ENCODE measurements around the gene ARPP21.
"Not testable (repeated sequence)": the region's sequence is repeated elsewhere in the genome, so short reads cannot be mapped to it uniquely, and the experiment has no call there.

Gene ARPP21

DNA sequence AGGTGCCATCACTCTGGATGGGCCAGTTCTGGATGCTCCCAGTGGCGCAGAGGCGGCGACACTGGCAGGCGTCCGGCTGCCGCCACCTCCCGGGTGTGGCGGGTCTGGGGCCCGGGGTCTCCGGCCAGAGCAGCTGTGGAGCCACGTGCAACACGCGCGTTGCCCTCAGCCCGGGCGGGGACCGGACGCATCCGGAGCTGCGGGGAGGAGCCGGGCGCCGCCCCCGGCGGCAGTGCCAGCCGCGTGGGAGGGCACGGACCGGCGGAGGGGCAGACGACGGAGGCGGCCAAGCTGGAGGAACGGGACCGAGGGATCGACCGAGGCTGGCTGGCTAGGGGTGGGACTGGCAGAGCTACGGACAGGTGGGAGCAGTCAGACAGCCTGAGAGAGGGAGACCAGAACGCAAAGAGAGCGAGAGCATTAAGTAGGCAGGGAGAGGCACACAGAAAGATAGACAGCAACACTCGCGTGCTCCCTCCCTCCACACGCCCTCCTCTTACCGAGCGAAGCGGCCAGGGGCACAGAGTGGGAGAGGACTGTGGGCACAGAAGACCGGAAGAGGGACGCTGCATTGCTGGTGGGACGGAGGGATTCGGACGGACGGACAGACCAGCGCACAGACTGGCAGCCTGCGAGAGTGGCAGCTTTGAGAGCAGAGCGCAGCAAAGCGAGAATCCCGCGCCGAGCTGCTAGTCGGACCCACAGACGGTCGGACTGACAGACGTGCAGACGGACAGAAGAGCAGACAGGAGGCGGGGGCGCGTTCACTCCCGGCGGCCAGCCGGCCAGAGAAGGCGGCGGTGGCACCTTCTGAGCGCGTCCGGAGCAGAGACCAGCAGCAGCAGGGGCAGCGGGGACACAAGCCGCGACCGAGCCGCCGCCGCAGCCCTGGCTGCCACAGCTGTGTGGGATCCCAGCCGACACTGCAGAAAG, at the start of gene ARPP21:
ARPP21 (plus strand) TSS at position 272 of the 933 bp plus-strand sequence. CDS start 42,227 bp downstream, outside the sequence.
- DNase-seq (ENCODE audit: low read depth): no peak

GRCh38 chr3:35592589-35593295, 46.6 kb upstream of the ARPP21 start:
- DNase-seq (ENCODE audit: low read depth): no peak

GRCh38 chr3:35594739-35595138, 44.6 kb upstream of the ARPP21 start:
- DNase-seq (ENCODE audit: low read depth): no peak

GRCh38 chr3:35596335-35596995, 42.9 kb upstream of the ARPP21 start:
- no peak for DNase-seq (ENCODE audit: low read depth)

DNA sequence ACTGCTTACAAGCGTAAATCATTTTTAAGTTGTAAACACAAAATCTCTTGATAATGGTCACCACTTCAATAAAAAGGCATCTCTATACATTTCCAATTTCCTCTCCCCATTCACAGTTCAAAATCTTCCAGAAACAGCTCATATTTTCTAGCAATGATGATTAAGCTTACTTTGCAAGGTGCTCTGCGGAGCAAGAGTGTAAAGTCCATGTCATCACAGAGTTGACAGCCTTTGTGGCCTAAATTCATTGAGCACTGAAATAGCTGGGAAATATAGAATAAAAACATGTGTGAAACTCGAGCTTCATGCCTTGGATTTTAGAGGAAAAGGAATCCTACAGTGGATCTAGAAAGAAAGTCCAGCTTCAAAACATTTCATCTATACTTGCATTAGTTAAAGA, 41.8 kb upstream of the ARPP21 start:
- DNase-seq (ENCODE audit: low read depth): no peak

DNA sequence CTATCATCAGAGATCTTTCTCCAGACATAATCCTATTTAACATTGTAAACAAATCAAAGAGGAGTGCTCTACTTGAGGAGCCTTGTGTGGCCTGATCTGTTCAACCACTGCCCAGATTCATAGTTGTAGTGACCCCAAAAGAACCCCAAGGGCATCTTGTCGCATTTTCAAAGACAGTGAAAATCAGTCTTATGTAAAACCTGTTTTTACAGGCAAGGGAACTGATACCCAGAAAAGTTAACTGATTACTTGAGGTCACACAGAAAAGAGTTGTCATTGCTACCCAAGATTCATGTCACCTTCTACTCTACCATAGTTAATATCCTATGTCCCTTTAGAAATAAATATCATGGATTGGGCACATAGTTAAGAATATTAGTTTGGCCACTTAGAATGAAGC, 40.5 kb upstream of the ARPP21 start:
- DNase-seq (ENCODE audit: low read depth): no peak

DNA sequence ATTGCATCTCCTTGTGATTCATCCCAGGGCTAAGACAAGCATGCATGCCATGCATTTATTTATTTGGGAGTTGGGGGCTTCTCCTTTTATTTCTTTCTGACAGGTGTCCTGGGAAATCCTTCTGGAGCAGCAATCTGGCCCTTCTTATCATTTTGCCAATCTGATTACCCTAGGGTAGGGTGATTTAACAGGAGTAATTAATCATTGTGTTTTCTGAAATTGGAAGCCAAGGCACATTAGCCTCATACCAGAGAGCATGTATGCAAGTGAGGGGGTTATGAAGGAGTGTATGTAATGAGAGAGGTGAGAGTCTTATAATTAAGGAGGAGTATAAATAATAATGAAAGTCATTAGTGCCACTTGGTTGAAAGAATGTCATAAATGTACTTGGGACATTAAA, 37.4 kb upstream of the ARPP21 start:
- no peak for DNase-seq (ENCODE audit: low read depth)

- DNase-seq (ENCODE audit: low read depth): no peak
These were observed 36.9 kb upstream of the ARPP21 start for GRCh38 chr3:35602395-35602936.

GRCh38 chr3:35616346-35616745, 23.0 kb upstream of the ARPP21 start:
- no peak for DNase-seq (ENCODE audit: low read depth)

DNA sequence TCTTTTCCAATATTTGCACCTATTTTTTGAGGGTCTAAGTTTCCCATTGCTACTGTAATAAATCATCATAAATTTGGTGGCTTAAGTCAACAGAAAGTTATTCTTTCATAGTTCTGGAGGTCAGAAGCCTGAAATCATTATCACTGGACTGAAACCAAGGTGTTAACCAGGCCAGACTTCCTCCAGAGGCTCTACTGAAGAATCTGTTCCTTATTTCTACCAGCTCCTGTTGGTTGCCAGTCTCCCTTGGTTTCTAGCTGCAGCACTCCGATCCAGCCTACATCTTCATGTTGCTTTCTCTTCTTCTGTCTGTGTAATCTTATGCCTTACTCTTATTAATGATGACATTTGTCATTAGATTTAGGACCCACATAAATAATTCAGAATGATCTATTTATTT, 22.0 kb upstream of the ARPP21 start:
- no peak for DNase-seq (ENCODE audit: low read depth)

GRCh38 chr3:35620238-35620637, 19.1 kb upstream of the ARPP21 start:
- not testable (repeated sequence) for DNase-seq (ENCODE audit: low read depth)

DNA sequence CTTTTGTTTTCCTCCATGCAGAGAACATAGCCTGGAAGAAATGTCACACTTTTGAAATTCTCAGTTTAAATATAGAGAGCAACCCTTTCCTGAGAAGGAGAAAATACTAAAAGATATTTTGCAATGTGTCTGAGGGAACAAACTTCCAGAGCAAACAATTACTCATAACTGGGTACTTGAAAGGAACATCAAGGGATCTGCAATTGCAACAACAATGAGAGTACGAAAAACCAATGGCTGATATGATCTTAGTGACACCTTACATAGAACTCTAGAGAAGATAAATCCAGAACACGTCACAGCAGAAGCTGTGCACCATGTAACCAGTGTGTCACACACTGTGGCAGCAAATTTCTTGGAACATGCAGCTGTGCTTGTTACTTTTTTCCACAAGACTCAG, 14.6 kb upstream of the ARPP21 start:
- DNase-seq (ENCODE audit: low read depth): no peak

GRCh38 chr3:35633332-35634124, 5.8 kb upstream of the ARPP21 start:
- no peak for DNase-seq (ENCODE audit: low read depth)

DNA sequence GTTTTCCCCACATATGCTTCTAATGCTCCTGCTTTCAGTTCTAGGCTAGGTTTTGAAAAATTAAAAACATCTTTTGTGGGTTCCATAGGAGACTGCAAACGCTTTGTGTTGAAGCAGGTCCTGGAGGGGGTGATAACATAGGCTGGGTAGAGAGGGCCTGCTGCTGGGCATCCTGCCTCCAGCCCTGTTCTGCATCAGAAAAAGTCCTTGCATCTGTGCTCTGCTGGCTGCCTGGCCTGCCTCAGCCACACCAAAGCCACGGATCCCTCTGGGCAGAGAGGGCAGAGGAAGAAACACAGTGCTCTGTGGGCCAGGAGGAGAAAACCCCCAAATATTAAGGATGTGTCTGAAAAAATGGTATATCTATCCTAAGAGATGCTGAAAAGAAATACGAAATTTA, 3.9 kb upstream of the ARPP21 start:
- no peak for DNase-seq (ENCODE audit: low read depth)

- no peak for DNase-seq (ENCODE audit: low read depth)
These were observed 3.2 kb upstream of the ARPP21 start for GRCh38 chr3:35635926-35636683.

DNA sequence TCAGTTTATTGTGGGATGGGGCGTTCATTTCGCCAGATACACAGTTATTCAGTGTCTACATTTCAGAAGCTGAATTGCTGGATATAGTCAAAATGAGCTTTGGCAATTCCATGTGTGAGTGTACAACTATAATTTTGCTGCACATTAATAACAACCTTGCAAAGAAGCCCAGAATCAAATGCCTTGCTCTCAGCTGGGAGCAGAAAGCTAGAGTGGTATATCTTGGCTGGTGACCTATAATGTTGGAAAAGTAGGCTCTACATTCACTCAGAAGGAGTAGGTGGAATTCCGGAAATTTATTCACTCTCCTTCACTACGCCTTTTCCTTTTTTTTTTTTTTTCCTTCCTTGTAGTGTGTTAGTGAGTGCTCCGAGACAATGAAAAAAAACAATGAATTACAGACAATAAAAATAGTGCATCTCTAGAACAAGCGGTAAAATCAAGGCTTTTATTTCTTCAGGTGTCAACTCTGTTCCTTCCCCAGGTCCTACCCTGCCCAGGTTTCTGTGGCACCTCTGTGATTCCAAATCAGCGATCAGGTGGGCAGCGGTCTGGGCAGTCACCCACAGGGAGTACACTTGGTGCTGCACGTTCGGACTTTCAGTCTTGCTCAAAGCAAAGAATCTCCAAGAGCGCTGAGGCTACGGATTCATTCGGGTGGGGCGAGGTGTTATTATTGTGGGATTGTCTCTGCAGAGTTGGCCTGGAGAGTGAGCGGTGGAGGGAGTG, 910 bp upstream of the ARPP21 start:
- no peak for DNase-seq (ENCODE audit: low read depth)

DNA sequence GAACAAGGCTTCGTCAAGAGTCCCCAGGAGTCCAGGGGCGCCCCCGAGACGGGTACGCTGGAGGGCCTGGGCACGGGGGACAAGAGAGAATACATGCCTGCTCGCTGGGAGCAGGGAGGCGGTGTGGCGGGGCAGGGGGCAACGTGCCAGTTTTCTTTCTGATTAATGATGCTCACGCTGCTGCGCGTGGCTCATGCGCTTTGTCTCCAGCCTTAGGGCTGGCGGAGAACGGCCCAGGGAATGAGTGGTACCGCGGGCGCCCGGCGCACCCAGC, 408 bp upstream of the ARPP21 start:
- no peak for DNase-seq (ENCODE audit: low read depth)

DNA sequence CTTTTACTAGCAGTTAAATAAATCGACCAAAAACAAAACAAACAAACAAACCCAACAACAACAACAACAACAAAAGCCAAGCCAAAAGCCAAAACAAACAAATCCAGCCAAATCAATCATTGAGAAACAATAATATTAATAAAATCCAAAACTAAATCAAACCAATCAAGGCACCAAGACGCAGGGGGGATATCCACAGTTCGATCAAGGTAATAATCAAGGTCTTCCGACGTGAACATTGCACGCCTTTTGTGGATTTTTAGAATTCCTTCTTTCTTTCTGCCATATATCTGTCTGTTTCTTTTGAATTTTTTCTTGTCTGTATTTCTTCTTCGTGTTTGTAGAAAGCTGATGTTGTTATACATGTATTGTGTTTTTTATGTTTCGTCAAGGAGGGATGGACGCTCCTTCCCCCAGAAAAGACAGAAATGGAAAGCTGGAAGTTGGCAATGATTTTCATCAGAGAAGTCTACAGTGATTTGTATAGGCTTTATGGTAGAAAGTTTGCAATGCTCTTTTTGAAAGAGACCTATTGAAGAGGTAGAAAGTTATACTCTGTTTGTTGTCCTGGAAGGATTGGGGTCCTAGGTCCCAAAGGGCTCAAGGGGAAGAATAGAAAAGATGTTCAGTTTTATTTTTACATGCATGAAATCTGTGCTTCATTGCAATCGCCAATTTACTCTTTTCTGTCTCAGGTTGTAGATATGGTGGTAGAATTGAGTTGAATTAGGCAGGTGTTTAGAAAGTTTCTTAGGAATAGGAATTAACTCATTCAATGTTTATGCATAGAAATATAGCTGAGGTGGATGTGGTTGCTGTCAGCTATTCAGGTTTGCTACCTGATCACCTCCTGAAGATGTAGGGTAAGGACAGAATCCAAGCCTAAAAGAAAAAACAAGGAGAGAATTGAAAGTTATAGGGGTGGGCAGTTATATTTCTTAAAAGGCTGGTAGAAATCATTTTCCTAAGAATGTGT, 1.2 kb downstream of the ARPP21 start:
- DNase-seq (ENCODE audit: low read depth): no peak

- no peak for DNase-seq (ENCODE audit: low read depth)
These were observed 2.0 kb downstream of the ARPP21 start for GRCh38 chr3:35641331-35641730.
